Smooth muscle cell (in vitro differentiated cells): ENCODE results near the gene FBXO47. TPM values are rescaled to one million over a fixed set of nuclear protein-coding genes. Genes with fewer than 3 reads are reported as not detected.

Experiments used
- DNase-seq: peaks from one replicate; lab custom pipeline; 2025; ENCODE audit not compliant: unreplicated experiment; lab: John Stamatoyannopoulos, UW
- H2AFZ ChIP-seq: fragments of 200-600 bp; sonication (generic); 2 replicates; pipeline ENCODE4 v1.6.0; 2016; ENCODE audit warnings: antibody characterized with exemption, low read depth, mild to moderate bottlenecking
- H3F3A ChIP-seq: fragments of 200-600 bp; sonication (generic); 2 replicates; pipeline ENCODE4 v1.6.0; 2017; ENCODE audit warnings: antibody characterized with exemption, low read depth
- H3K27ac ChIP-seq: fragments of 200-600 bp; sonication (generic); 2 replicates; pipeline ENCODE4 v1.5.1; 2016; ENCODE audit warnings: low read depth, mild to moderate bottlenecking
- H3K27me3 ChIP-seq: fragments of 200-600 bp; sonication (generic); 2 replicates; pipeline ENCODE4 v1.6.1; 2016; ENCODE audit warnings: low read depth, mild to moderate bottlenecking
- H3K36me3 ChIP-seq: fragments of 200-600 bp; sonication (generic); 2 replicates; pipeline ENCODE4 v1.5.1; 2016; ENCODE audit warnings: low read depth
- H3K4me1 ChIP-seq: fragments of 200-600 bp; sonication (generic); 2 replicates; pipeline ENCODE4 v1.5.1; 2016; ENCODE audit warnings: low read depth
- H3K4me2 ChIP-seq: fragments of 200-600 bp; sonication (generic); 2 replicates; pipeline ENCODE4 v1.6.0; 2016; ENCODE audit warnings: mild to moderate bottlenecking
- H3K4me3 ChIP-seq: fragments of 200-600 bp; sonication (generic); 2 replicates; pipeline ENCODE4 v1.5.1; 2016; ENCODE audit warnings: mild to moderate bottlenecking
- H3K79me2 ChIP-seq: fragments of 200-600 bp; sonication (generic); 2 replicates; pipeline ENCODE4 v1.6.0; 2016; ENCODE audit warnings: low read depth, mild to moderate bottlenecking
- H3K9ac ChIP-seq: fragments of 200-600 bp; sonication (generic); 2 replicates; pipeline ENCODE4 v1.6.0; 2016; ENCODE audit warnings: low read depth
- H3K9me3 ChIP-seq: fragments of 200-600 bp; sonication (generic); replicated peaks from 2 replicates; pipeline ENCODE4 v1.5.1; 2016; ENCODE audit warnings: low read depth
- H4K20me1 ChIP-seq: fragments of 200-600 bp; sonication (generic); 2 replicates; pipeline ENCODE4 v1.6.0; 2016; ENCODE audit warnings: low read depth
- WGBS: methylation state at CpG from one replicate; pipeline ENCODE4 v1.1.7; 2016; ENCODE audit warnings: low lambda C conversion rate; 5-methylcytosine and 5-hydroxymethylcytosine counted together
- polyA plus RNA-seq: library from polyadenylated mRNA; unstranded; fragments of >200 nt; fragmentation: Nextera tagmentation; extraction: Ambion mirVana; gene quantifications from 2 replicates; pipeline ENCODE4 v1.2.1, GENCODE V29; 2016
- total RNA-seq: library from RNA; depleted of rRNA; stranded (reverse); fragments of >200 nt; gene quantifications from 2 replicates; pipeline ENCODE4 v1.2.3, GENCODE V29; 2014
- TF ChIP-seq, protein P1 (sequence below): fragments of 200-600 bp; sonication (generic); IDR thresholded peaks from 2 replicates; pipeline ENCODE4 v1.5.1; 2017; ENCODE audit warnings: borderline replicate concordance, mild to moderate bottlenecking, antibody characterized with exemption; ENCODE audit not compliant: insufficient read depth, poor library complexity, severe bottlenecking

FBXO47 gene
- total and polyA plus RNA-seq, 2 experiments from 2014 or later = not detected

DNA sequence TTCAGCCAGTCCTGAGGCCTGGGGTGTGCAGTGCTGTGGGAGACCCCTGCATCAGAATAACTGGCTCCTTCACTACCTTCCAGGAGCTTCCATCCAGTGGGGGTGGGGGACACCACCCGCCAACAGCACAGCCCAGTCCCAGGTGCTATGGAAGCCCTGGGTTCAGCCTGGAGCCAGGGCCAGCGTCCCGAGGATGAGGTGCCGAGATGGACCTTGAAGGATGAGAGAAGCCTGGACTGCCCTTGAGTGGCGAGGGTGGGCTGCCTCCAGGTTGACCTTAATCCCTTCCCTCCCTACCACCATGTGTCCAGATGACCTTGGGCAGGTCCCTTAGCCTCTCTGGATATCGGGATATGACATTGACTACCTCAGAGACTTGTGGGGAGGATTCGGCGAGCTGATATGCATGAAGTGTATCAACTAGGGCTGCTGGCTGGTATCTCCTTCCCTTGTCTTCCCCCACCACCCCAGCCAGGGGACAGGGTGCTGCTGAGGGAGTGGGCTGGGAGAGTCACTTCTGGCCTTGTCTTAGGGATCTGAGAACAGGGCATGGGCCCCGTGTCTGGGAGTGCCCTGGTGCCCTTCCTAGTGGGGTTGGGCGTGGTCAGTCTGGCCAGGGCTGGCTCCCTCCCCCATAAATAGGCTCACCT, 56.0 kb downstream of the FBXO47 start:
- no peak for DNase-seq
- Histone ChIP-seq H2AFZ (no peak overlapping the region), H3F3A (peaks cover 8% of the 10 kb centered on the region), H3K4me3 (no peak overlapping the region), H3K36me3 (no peaks in the 10 kb centered on the region), H3K4me2 (no peak overlapping the region), H3K9ac (no peak overlapping the region), H3K79me2 (peaks cover 48% of the 10 kb centered on the region), H4K20me1 (peaks cover 99% of the 10 kb centered on the region), H3K27me3 (no peaks in the 10 kb centered on the region), H3K9me3 (no peaks in the 10 kb centered on the region), H3K27ac (no peak overlapping the region), H3K4me1 (no peaks in the 10 kb centered on the region)
- TF ChIP-seq, protein P1, sequence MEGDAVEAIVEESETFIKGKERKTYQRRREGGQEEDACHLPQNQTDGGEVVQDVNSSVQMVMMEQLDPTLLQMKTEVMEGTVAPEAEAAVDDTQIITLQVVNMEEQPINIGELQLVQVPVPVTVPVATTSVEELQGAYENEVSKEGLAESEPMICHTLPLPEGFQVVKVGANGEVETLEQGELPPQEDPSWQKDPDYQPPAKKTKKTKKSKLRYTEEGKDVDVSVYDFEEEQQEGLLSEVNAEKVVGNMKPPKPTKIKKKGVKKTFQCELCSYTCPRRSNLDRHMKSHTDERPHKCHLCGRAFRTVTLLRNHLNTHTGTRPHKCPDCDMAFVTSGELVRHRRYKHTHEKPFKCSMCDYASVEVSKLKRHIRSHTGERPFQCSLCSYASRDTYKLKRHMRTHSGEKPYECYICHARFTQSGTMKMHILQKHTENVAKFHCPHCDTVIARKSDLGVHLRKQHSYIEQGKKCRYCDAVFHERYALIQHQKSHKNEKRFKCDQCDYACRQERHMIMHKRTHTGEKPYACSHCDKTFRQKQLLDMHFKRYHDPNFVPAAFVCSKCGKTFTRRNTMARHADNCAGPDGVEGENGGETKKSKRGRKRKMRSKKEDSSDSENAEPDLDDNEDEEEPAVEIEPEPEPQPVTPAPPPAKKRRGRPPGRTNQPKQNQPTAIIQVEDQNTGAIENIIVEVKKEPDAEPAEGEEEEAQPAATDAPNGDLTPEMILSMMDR = no peak
- 95% methylated on average over 10 of the region's 10 CpGs for WGBS

DNA sequence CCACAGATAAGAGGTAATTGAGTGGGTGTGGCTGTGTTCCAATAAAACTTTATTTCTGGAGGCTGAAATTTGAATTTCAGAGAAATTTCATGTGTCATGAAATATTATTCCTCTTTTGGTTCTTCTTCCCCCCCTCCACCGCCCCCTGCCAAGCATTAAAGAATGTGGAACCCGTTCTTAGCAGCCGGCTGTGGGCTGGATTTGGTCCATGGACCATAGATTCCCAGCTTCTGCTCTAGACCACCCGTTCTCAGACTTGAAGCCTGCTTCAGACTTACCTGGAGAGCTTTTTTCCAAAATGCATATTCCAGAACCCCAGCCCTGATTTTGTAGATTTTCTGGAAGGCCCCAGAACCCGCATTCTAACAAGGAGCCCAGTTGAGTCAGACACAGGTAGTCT, 56.9 kb downstream of the FBXO47 start:
- peaks cover 57% of the 10 kb centered on the region for H3K79me2 ChIP-seq
- H3K27ac ChIP-seq = no peak overlapping the region
- H3K4me3 ChIP-seq = no peak overlapping the region
- H2AFZ ChIP-seq = no peak overlapping the region
- TF ChIP-seq, protein P1 = no peak
- WGBS = 87% methylated on average over 5 of the region's 5 CpGs
- H4K20me1 ChIP-seq = peaks cover 99% of the 10 kb centered on the region
- H3F3A ChIP-seq = no peaks in the 10 kb centered on the region
- H3K9ac ChIP-seq = no peak overlapping the region
- no peak for DNase-seq
- no peaks in the 10 kb centered on the region for H3K36me3 ChIP-seq
- no peak overlapping the region for H3K4me2 ChIP-seq
- no peaks in the 10 kb centered on the region for H3K27me3 ChIP-seq
- H3K9me3 ChIP-seq = no peaks in the 10 kb centered on the region
- no peaks in the 10 kb centered on the region for H3K4me1 ChIP-seq

DNA sequence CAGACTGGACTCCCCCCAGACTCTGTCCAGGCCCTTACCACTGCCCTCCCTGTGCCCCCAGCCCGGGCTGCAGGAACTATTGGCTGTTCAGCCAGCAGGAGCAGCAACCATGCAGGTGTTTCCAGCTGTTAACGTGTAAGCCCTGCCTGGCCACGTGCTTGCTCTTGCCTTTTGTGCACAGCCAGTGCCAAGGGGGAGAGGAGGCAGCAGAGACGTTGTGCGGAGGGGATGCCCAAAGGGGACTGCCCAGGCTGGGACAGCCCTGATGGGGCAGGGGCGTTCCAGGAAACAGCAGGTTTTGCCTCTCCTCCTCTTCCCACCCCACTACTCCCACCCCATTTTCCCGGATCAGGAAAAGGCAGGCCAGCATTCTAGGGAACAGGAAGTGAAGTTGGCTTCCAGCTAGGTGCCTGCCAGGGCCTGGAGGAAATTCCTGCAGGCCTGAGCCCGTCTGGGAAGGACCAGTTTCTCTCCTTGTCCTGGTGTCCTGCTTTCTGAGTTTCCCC, 58.5 kb downstream of the FBXO47 start:
- Histone ChIP-seq H3K4me1 (no peaks in the 10 kb centered on the region), H3K9me3 (no peaks in the 10 kb centered on the region), H3K79me2 (peaks cover 73% of the 10 kb centered on the region), H3F3A (no peaks in the 10 kb centered on the region), H3K9ac (no peak overlapping the region), H3K27me3 (no peaks in the 10 kb centered on the region), H3K36me3 (peaks cover 3% of the 10 kb centered on the region), H3K4me2 (no peak overlapping the region), H4K20me1 (peaks cover 99% of the 10 kb centered on the region), H2AFZ (no peak overlapping the region), H3K4me3 (no peak overlapping the region), H3K27ac (no peak overlapping the region)
- TF ChIP-seq, protein P1 = no peak
- no peak for DNase-seq
- WGBS = 67% methylated on average over 8 of the region's 8 CpGs
